Non-pigmented ciliary epithelial cell (primary cell): Measurements from ENCODE around the gene HLCS.

Experiments
- DNase-seq: peaks from one replicate; pipeline ENCODE4 v3.0.0-alpha.2; 2010; ENCODE audit warnings: low read depth

HLCS gene

DNA sequence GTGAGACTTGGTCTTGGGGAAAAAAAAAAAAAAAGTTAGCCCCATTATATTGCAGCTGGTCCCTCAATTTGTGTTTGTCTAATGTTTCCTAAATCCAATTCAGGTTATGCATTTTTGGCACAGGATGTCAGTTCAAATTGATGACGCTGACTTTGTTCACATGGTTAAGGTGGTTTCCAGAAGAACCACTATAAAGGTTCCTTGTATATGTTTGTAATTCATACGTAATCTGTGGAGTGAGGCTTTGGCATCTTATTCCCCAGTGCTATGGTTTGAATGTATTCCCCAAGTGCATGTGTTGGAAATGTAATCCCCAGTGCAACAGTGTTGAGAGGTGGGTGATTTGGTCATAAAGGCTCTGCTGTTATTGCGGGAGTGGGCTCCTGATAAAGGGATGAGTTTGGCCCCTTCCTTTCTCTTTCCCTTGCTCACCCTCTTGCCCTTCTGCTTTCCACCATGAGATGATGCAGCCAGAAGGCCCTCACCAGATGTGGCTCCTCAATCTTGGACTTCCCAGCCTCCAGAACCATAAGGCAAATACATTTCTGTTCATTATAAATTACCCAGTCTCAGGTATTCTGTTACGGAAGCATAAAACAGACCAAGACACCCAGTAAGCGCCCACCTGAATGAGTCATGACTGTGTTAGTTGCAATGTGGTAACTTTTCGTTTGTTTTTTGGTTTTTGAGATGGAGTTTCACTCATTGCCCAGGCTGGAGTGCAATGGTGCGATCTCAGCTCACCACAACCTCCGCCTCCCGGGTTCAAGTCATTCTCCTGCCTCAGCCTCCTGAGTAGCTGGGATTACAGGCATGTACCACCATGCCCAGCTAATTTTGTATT lies 19.5 kb upstream of the HLCS start:
- no peak for DNase-seq

DNA sequence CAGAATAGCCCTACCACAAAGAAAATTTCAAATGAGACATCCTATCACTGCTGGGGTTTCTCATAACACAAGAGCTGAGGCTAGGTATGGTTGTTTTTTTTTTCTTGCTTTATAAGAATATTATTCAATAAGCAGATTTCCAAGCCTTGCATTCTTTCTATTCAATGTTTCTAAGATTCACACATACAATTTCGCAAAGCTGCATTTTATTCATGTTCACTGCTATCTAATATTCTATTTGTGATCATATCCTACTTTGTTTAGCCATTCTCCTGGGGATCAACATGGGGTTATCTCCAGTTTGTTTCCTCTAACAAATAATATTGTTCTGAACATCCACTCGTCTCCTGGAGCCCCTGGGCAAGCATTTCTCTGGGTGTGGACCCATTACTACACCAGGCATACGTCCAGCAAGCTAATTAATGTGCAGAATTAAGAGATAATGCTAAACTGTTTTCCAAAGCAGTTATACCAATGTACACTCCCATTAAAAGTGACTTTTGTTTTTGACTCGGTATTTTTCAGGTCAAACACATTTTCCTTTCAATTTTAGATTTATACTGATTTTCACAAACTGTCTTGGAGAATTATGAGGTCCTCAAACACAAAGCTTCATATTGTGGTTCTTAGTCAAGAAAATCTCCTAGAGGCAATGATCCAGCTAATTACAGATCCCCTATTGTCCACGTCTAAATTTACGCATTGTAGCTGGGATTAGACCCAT lies 15.7 kb upstream of the HLCS start:
- DNase-seq: no peak

DNA sequence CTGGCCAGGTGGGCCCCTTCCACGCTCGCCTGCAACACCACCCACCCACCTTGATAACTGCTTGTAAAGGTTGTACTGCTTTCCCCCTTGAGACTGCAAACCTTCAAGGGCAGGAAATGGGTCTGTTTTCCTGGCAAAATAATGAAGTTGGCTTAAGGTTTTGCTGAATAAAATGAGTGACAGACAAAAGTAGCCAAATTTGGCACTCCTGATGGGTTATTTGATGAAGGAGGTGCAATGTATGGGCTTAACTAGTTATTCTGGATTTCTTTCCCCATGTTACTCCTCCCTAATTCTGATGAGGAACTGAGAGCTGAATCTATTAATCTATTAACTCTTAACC lies 14.6 kb upstream of the HLCS start:
- DNase-seq: no peak

DNA sequence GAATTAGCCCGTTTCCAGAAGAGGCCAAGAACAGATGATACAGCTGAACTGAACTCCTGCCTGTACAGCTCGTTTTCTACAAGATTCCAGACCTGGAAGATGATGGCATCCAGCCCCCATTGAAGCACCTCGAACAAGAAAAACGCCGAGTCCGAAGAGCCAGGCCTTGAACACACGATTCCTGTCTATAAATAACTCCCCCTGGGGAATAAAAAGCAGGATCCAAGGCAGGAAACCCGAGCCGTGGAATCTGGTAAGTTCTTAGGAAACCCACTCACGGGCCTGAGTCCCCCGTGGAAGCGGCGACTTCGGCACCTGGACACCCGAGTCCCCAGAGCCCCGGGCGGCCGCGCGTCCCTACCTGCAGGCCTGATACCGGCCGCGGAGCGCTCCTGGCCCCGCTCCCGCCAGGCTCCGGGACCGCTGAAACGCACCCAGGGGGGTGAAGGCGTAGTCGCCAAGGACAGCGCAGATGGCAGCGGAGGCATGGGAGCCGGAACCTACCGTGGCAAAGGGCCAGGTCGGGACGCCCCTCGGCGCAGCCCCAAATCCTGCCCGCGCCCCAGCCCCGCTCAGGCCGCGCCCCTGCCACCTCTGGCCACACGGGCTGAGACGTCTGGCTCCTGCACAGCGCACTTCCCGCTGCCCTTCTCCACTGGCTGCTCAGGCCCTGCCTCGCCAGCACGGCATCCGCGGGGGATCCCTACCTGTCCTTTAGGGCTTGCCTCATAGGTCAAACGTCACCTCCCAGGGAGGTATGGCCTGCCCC lies 14.0 kb upstream of the HLCS start:
- no peak for DNase-seq

DNA sequence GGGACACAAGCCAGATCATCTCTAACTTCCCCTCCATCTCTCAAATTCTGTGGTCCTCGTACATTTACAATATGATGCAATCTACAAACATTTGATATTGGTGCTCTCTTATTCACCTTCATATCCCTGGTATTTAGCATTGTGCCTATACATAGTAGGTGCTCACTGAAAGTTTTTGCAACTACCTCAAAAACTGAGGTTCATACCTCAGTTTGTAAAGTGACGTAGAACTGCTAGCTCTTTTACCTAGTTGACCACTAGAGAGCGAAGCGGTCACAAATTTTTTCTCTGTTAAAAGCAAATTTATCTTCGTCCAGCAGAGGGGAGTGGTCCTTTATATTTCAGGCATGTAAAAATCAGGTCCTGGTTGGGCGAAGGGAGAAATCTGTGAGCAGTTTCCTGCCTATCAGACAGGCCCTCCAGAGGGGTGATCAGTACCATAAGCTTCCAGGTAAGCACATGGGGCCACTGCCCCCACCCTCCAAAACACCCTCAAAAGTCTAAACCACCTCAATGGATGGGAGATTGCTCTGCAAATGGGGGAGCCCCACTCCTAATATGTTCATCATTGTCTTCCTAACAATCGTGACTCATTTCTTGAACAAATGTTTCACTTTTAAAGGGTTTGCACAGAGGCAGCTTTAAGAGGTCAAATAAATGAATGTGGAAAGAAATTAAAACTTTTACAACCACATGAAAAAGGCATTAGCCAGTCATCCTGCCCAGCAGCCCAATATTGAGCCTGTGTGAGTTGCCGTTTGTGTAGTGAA lies 10.6 kb upstream of the HLCS start:
- peak; percentile 47 for DNase-seq

DNA sequence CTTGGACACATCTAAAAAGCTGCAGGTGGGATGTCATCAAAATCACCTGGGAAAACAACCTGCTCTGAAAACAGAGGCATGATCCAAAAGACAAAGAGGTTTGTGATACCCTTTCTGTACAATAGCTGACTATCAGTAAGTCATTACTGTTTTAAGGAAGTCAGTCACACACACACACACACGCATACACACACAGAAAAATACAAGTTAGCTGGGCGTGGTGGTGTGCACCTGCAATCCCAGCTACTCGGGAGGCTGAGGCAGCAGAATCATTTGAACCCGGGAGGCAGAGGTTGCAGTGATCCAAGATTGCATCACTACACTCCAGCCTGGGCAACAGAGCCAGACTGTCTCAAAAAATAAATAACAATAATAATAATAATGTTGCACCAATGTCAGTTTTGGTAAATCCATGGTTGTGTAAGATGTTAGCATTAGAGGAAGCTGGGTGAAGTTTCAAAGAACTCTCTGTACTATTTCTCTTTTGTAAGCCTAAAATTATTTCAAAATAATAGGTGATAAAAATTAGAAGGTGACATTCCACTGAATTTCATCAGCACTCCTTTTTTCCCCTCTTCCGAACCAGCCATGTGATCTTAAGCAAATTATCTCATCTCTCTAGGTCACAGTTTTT lies 9.9 kb upstream of the HLCS start:
- no peak for DNase-seq

DNA sequence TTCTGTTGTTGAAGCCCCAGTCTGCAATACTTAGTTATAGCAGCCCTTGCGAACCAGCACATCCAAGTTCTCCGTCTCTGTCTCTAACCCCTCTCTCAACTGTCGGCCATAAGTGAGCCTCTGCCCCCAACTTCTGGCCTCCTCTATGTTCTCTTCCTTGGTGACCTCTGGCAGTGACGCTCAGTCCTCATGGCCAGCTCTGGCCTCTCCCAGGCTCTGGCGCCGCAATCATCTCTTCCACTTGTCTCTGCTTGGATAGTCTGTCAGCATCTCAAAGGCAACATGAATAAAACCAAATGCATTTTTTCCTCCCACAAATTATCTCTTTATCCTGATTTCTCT lies 8.4 kb upstream of the HLCS start:
- no peak for DNase-seq

DNA sequence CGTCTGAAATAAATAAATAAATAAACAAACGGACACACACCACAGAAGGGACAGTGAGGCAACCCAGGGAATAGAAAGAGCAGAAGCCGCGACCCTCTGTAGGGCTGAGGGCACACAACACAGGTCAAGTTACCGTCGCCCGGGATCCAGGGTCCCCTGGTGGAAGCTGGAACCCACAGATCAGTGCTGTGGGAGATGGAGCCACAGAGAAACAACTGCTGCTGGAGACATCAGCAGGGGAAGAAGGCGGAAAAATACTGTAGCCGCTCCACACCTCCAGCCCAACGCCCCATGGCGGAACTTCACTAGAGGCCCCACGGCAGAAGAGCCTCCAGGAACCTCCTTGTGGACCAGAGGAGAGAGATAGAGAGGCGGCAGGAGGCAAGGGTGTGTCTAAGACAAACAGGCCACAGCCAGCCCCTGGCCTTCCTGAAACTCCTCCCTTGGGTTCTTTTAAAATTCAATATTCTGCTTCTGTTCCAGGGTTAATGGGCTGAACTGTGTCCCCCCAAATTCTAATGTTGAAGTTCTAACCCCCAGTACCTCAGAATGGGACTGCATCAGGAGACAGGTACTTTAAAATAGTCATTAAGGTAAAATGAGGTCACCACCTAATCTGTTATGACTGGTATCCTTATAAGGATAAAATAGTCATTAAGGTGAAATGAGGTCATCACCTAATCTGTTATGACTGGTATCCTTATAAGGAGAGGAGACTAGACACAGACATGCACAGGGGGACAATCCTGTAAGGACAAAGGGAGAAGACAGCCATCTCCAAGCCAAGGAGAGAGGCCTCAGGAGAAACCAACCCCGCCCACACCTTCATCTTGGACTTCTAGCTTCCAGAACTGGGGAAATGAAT lies 7.7 kb upstream of the HLCS start:
- no peak for DNase-seq

DNA sequence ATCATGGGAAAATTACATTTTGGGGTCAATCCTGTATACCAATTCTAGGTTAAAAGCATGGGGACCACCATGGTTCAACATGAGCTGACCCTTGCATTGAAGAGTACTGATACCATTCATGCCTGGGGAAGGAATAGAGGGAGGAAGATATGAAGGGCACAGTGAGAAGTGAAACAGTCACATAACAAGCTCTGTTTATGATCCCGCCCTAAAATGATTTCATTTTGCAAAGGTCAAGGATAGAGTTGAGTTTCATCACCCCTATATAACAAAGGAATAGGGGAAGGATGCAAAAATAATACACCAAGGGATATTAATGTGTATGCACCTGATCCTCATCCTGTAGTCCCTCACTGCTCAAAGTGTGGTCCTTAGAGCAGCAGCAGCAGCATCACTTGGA lies 2.5 kb upstream of the HLCS start:
- DNase-seq: no peak

DNA sequence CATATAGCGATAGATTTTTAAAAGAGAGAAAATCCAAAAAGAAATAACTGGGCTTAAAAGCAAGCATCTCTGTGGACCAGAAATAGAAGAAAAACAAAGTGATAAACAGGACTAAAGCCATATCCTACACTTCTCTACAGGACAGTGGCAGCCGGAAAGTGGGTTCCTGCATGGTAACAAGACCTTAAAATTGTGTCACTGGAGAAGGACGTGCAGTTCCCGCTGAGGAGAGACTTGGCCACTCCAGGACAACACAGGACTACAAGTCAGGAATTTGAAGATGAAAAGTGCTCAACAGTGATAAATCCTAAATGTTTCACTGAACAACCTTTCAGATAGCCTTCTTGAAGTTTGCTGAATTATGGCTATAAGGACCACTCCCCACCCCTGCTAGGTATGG lies 1.9 kb upstream of the HLCS start:
- DNase-seq: no peak

DNA sequence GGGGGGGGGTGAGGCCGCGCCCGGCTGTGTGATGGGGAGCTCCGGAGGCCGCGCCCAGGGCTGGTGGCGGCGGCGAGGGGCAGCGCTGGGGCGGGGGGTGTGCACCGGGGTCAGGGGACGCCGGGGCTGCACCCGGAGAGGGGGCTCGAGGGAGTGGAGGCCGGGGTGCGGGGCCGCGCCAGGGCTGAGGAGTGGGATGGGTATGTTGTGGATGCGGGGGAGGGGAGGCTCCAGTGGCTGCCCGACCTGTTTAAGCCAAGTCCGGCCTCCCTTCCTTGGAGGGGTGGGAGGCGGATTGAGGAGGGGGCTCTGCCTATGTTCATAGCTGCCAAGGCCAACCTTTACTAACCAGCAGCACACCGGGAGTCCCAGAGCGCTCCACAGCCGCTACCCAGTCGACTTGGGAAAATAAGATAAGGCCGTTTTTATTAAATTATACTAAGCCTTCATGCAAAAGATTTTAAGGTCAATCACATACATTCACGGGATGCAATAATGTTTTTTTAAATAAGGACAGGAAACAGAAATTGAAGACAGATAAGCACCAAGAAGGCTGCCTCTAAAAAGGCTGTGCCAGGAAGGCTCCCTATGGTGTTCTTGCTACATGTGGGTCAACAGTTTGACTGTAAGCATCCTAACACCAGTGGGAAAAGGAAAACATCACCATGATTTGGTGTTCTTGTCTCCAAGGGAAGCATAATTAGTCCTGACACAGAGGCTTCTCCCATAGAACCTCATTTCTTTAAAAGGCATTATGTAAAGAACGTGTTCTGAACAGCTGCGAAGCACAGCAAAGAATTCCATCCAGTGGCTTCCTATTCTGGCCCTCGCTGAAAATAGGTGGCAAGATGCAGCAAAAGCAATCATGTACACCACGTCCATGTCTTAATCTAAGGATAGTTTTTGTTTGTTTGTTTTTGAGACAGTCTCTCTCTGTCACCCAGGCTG lies 626 bp upstream of the HLCS start:
- no peak for DNase-seq

DNA sequence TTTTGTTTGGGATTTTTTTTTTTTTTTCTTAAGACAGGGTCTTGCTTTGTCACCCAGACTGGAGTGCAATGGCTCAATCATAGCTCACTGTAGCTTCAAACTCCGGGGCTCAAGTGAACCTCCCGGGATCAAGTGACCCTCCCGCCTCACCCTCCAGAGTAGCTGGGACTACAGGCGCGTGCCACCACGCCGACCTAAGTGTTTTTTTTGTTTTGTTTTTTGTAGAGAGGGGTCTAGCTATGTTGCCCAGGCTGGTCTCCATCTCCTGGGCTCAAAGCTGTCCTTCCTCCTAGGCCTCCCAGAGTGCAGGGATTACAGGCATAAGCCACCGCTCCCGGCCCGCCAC lies 776 bp downstream of the HLCS start:
- no peak for DNase-seq

DNA sequence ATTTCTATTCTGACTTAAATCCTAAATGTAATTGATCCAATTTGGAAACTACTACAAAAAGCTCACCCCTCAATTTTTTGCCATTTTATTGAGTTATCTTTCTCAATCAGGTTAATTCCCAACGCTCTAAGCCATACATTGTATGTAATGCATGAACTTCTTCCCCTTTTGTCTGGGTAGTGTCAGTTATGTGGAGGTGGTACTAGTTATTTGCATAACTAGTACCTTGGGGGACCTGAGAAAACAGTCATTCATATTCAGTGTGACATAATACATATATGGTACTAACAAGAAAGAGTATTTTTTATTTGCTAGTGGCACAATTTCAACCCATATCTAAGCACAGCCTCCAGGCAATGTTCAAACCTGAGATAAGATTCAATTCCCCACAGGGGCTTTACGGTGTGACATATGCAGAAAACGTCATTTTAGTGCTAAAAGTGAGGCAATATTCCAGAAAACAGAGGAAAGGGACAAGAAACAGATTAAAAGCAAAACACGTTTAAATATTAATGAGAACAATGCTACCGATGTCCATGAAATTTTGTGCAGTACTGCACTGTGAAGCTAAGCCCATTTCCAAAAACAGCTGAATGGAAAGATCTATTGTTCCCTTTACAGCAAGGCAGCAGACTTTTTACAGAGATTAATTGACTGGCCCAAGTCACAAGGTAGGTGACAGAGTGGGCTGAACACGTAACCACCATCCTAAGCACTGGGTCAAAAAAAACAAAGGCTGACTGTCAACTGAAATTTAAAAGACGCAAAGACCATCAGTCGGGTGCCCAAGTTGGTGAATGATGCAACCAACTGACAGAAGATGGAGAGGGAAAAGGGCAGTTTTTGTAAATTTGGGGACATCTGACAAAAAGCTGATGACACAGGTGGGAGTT lies 1.4 kb downstream of the HLCS start:
- DNase-seq: no peak

DNA sequence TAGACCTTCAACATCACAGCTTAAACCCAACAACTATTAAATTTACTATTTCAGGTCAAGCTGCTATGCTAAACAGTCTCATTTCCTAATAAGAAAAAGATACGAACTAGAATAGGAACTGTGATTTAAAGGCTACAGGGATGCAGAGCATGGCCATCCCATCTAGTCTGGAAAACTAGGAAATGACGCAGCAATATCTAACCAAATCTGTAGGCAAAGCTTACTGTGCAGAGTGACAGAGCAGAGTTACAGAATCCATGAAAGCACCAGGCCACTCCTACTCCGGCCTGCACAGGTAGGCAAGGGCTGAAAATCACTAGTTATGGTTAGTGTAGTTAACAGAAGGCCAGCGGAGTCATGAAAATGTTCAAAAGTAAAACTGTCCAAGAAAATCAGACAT lies 2.1 kb downstream of the HLCS start:
- no peak for DNase-seq

DNA sequence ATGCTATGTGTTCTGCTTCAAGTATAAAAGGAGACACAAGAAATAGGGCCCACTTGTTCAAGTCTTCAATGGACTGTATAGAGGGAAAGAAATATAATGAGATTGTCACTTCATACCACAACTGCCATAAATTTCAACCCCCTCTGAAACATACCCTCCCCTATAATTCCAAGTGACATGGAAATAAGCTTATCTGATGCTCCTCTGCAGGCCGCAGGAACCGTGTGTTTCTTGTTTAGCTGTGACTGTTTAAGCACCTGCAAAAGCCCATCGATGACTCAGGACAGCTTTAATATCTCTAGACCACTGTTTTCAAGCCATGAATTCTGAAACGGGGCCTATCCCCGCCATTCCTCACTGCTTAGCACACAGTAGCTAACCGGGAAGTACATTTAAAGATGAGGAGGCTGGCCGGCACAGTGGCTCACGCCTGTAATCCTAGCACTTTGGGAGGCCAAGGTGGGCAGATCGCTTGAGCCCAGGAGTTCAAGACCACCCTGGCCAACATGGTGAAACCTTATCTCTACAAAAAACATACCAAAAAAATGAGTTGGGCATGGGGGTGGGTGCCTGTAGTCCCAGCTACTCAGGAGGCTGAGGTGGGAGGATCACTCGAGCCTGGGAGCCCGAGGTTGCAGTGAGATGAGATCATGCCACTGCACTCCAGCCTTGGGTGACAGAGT lies 4.2 kb downstream of the HLCS start:
- DNase-seq: no peak

DNA sequence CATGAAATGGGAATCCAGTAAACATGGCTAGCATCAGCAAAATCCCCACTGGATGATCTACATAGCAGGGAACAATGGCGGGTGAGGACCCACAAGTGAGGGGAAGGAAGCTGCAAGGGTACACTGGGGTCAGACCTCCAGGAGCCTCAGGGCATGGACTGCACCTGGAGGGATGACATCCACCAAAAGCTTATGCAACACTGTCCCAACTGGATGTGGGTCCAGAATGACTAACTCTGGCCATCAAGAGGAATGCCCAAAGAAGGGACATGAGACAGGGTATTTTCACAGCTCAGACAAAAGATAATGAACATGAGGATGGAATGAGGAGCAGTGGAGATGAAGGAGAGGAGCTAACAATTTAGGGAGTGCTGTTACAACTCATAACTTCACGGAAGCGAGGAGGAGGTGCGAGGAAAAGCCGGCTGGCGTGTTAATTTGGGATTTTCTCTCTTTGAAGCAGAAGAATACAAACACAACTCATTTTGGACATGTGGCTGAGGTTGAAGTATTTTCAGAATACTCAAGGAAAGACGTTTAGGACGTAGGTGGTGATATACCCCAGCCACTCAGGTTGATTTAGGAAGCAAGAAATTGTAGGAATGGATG lies 5.7 kb downstream of the HLCS start:
- no peak for DNase-seq

DNA sequence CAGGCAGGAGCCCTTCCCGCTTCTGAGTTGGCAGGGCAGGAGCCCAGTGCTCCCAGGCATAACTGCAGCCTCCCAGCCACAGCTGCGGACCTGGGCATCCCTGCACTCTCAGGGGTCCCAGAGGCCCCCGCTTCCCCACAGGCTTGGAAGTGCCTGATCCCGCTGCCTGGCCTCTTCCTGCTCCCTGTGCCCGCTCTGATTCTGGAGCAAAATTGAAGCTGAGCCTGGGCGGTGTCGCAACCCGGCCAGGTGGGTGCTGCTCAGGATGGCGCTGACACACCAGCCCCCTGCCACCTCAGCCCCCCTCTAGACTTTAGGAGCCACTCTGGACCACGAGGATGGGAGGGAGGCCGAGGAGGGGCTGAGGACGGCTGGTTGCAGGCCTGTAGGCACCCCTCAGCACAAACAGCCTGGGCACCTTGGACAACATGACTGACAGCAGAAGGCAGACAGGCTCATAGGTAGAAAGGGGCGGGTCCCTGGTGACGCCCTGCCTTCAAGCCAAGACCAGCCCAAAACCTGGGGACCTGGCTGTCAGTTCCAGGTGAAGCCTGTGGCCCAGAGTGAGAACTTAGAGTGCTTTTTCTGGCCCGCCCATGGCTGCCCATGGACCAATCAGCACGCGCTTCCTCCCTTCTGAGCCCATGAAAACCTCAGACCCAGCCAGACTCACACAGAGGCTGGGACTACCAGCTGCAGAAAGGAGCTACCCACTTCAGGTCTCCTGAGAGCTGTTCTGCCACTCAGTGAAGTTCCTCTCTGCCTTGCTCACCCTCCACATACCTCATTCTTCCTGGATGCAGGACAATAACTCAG lies 7.2 kb downstream of the HLCS start:
- DNase-seq: no peak
